Progenitor cell of endocrine pancreas (in vitro differentiated cells): ENCODE measurements around the gene RSPO3. TPM values are rescaled to one million over a fixed set of nuclear protein-coding genes. Genes with fewer than 3 reads are reported as not detected.

Experiments used
- DNase-seq: peaks from one replicate; pipeline ENCODE4 v3.0.0; 2021; ENCODE audit warnings: low spot score; ENCODE audit not compliant: unreplicated experiment
- H3K27ac Mint-ChIP-seq: 2 replicates; pipeline ENCODE4 v1.8.0; 2021; ENCODE audit warnings: mild to moderate bottlenecking, moderate library complexity, mixed read lengths
- H3K27me3 Mint-ChIP-seq: 2 replicates; pipeline ENCODE4 v1.8.0; 2021; ENCODE audit warnings: mixed read lengths
- H3K36me3 Mint-ChIP-seq: 2 replicates; pipeline ENCODE4 v1.8.0; 2022; ENCODE audit warnings: mixed read lengths; ENCODE audit not compliant: insufficient read depth
- H3K4me1 Mint-ChIP-seq: 2 replicates; pipeline ENCODE4 v1.8.0; 2021; ENCODE audit warnings: low read depth, mixed read lengths
- H3K4me3 Mint-ChIP-seq: 2 replicates; pipeline ENCODE4 v1.8.0; 2021; ENCODE audit warnings: low read depth, mild to moderate bottlenecking, moderate library complexity, mixed read lengths
- H3K9me3 Mint-ChIP-seq: 2 replicates; pipeline ENCODE4 v1.8.0; 2021; ENCODE audit warnings: low read depth, mixed read lengths
- CTCF ChIP-seq: fragments of 200-600 bp; sonication (generic); IDR thresholded peaks from one replicate; pipeline ENCODE4 v1.5.0; 2021; ENCODE audit warnings: antibody characterized with exemption, mild to moderate bottlenecking; ENCODE audit not compliant: unreplicated experiment
- total RNA-seq: library from RNA; stranded (reverse); gene quantifications from 2 replicates; pipeline ENCODE4 v1.2.1, GENCODE V29; 2021

The RSPO3 gene
- total RNA-seq, 1 donor from 2014 or later, result 0.43 TPM

GRCh38 chr6:127180426-127180825 is 62.0 kb downstream of the RSPO3 start:
- Mint-ChIP-seq H3K36me3 (no peaks in the 10 kb centered on the region), H3K27me3 (no peaks in the 10 kb centered on the region), H3K27ac (no peak overlapping the region)

GRCh38 chr6:127182501-127182900 is 64.0 kb downstream of the RSPO3 start:
- H3K4me1 Mint-ChIP-seq, result no peaks in the 10 kb centered on the region
- no peaks in the 10 kb centered on the region for H3K27me3 Mint-ChIP-seq
- no peak for DNase-seq
- no peak overlapping the region for H3K4me3 Mint-ChIP-seq
- TF ChIP-seq CTCF, result no peak
- H3K36me3 Mint-ChIP-seq, result no peaks in the 10 kb centered on the region
- no peak overlapping the region for H3K27ac Mint-ChIP-seq
- H3K9me3 Mint-ChIP-seq, result no peaks in the 10 kb centered on the region

More at GRCh38 chr6:127180426-127180825, 62.0 kb downstream of the RSPO3 start:
- Mint-ChIP-seq H3K4me1 (peaks cover 2% of the 10 kb centered on the region), H3K4me3 (no peak overlapping the region), H3K9me3 (no peaks in the 10 kb centered on the region)
- DNase-seq, result no peak
- no peak for TF ChIP-seq CTCF

DNA sequence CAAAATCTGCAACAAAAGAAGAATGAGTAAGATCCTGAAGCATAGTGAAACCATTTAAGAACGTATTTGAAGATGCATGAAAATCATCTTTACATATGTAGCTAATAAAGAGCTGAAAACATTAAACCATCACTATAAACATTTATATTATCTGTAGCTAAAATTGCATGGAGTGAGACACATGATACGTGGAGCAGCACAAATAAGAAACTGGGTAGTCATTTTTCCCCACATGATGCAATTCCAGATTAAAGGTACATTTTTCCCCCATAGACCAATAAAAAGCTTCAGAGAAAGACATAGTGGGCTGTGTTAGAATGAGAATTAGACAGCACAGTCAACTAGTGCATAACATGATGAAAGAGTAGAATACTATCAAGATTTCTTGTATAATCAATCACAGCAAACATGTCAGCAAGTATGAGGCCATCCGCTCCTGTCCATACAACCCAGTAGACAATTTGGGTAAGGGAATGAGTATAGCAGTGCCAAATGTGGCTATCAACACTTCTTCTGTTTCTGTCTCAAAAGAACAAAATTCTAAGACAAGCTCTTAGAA is 67.0 kb downstream of the RSPO3 start:
- no peak overlapping the region for H3K4me3 Mint-ChIP-seq
- no peaks in the 10 kb centered on the region for H3K4me1 Mint-ChIP-seq

GRCh38 chr6:127186889-127187288 is 68.4 kb downstream of the RSPO3 start:
- no peak overlapping the region for H3K4me3 Mint-ChIP-seq
- peak; percentile 59 for TF ChIP-seq CTCF
- DNase-seq, result peak; percentile 18
- H3K27ac Mint-ChIP-seq, result no peak overlapping the region
- H3K9me3 Mint-ChIP-seq, result no peaks in the 10 kb centered on the region
- no peaks in the 10 kb centered on the region for H3K27me3 Mint-ChIP-seq
- no peaks in the 10 kb centered on the region for H3K36me3 Mint-ChIP-seq
- H3K4me1 Mint-ChIP-seq, result no peaks in the 10 kb centered on the region

More for the DNA sequence above, 67.0 kb downstream of the RSPO3 start:
- no peak for TF ChIP-seq CTCF
- H3K27ac Mint-ChIP-seq, result no peak overlapping the region
- no peaks in the 10 kb centered on the region for H3K36me3 Mint-ChIP-seq
- no peak for DNase-seq
- H3K9me3 Mint-ChIP-seq, result no peaks in the 10 kb centered on the region
- no peaks in the 10 kb centered on the region for H3K27me3 Mint-ChIP-seq

DNA sequence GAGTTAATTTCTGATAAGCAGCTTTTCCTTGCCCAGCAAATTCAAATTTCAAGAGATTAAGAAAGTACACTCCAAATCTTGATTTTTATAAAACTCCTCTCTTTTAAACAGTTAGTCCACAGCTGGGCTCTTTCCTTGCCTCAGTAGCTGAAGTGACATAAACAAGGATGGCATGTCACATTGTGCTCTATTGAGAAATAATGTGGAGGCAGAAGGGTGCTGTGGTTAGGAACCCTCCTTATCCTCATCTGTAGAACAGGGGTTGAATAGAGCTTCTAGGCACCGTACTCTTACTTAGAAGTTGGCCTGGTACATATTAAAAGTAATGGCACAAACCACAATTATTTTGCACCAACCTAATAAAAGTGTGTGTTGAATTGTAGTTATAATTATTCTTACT is 70.3 kb downstream of the RSPO3 start:
- Mint-ChIP-seq H3K9me3 (no peaks in the 10 kb centered on the region), H3K27ac (no peak overlapping the region), H3K36me3 (no peaks in the 10 kb centered on the region), H3K4me1 (no peaks in the 10 kb centered on the region), H3K27me3 (no peaks in the 10 kb centered on the region), H3K4me3 (no peak overlapping the region)
- no peak for DNase-seq
- no peak for TF ChIP-seq CTCF
